Thoracic aorta (tissue), 2 donors: ENCODE results near the gene MORN2. TPM values are rescaled to one million over a fixed set of nuclear protein-coding genes. Genes with fewer than 3 reads are reported as not detected.

Source experiments
- ATAC-seq: fragments of 150-250 bp; one replicate; pipeline ENCODE4 v1.8.0; 2017; ENCODE audit warnings: low read depth; ENCODE audit not compliant: insufficient number of reproducible peaks, low FRiP score
- DNase-seq: peaks from one replicate; pipeline ENCODE4 v3.0.0-alpha.2; 2020; ENCODE audit warnings: low spot score
- H3K27ac ChIP-seq, 2 donors: fragments of 200-600 bp; sonication (generic); 1 replicate in 1 of 2; 2 replicates in 1 of 2; pipeline ENCODE4 v1.5.1; 2016; ENCODE audit warnings: mild to moderate bottlenecking in 2 of 2, moderate library complexity in 2 of 2
- H3K27me3 ChIP-seq: fragments of 200-600 bp; sonication (generic); replicated peaks from 2 replicates; pipeline ENCODE4 v1.6.0; 2016; ENCODE audit warnings: mild to moderate bottlenecking; ENCODE audit not compliant: insufficient read depth
- H3K36me3 ChIP-seq: fragments of 200-600 bp; sonication (generic); one replicate; pipeline ENCODE4 v1.5.1; 2016
- H3K4me1 ChIP-seq, 2 donors: fragments of 200-600 bp; sonication (generic); 1 replicate in 1 of 2; 2 replicates in 1 of 2; pipeline versions ENCODE4 v1.5.1 to v1.6.0; 2016; ENCODE audit warnings: low read depth in 2 of 2, mild to moderate bottlenecking in 1 of 2; ENCODE audit not compliant: control insufficient read depth in 1 of 2
- H3K4me3 ChIP-seq: fragments of 200-600 bp; sonication (generic); 2 replicates; pipeline ENCODE4 v1.5.1; 2016; ENCODE audit warnings: mild to moderate bottlenecking
- H3K9me3 ChIP-seq: fragments of 200-600 bp; sonication (generic); 2 replicates; pipeline ENCODE4 v1.5.1; 2016
- CTCF ChIP-seq: fragments of 200-600 bp; sonication (generic); IDR thresholded peaks from one replicate; pipeline ENCODE4 v1.5.1; 2019; ENCODE audit warnings: antibody characterized with exemption
- total RNA-seq, 2 donors: library from RNA; depleted of rRNA; stranded (reverse); fragments of >200 nt; gene quantifications; one replicate each; pipeline versions ENCODE4 v1.1.0 to v1.2.3, GENCODE V29; 2016

The MORN2 gene
- total RNA-seq, 2 donors from 2014 or later = 3.4 to 15.5 TPM

GRCh38 chr2:38889045-38889444, 13.3 kb downstream of the MORN2 start:
- Histone ChIP-seq H3K27ac (no peak overlapping the region), H3K4me3 (no peak overlapping the region), H3K4me1 (no peaks in the 10 kb centered on the region), H3K9me3 (no peaks in the 10 kb centered on the region), H3K36me3 (no peaks in the 10 kb centered on the region), H3K27me3 (no peaks in the 10 kb centered on the region)
- ATAC-seq (no peak), DNase-seq (no peak)
- no peak for TF ChIP-seq CTCF

- no peaks in the 10 kb centered on the region for H3K36me3 ChIP-seq
- no peaks in the 10 kb centered on the region for H3K9me3 ChIP-seq
- no peak within 1 kb of the TSS for H3K27ac ChIP-seq
- H3K4me1 ChIP-seq = no peaks in the 10 kb centered on the region
- no peak within 1 kb of the TSS for H3K4me3 ChIP-seq
- TF ChIP-seq CTCF = no peak
- ATAC-seq (no peak), DNase-seq (no peak)
- H3K27me3 ChIP-seq = no peaks in the 10 kb centered on the region
Observed at GRCh38 chr2:38889575-38889974, 13.8 kb downstream of the MORN2 start, which contains the start of gene ARHGEF33. Gene ARHGEF33, plus strand, starts transcription at chr2:38889875. Its CDS starts 29,573 bp downstream, at chr2:38919448.

- H3K4me1 ChIP-seq = no peaks in the 10 kb centered on the region
- DNase-seq = no peak
- ATAC-seq = no peak
Observed at GRCh38 chr2:38892819-38893218, 17.0 kb downstream of the MORN2 start.

GRCh38 chr2:38898256-38898655, 22.5 kb downstream of the MORN2 start:
- no peak for ATAC-seq
- Histone ChIP-seq H3K4me3 (no peak overlapping the region), H3K36me3 (no peaks in the 10 kb centered on the region), H3K27me3 (no peaks in the 10 kb centered on the region), H3K27ac (no peak overlapping the region), H3K9me3 (no peaks in the 10 kb centered on the region), H3K4me1 (no peaks in the 10 kb centered on the region)
- DNase-seq = no peak
- no peak for TF ChIP-seq CTCF

More at GRCh38 chr2:38892819-38893218, 17.0 kb downstream of the MORN2 start:
- Histone ChIP-seq H3K9me3 (no peaks in the 10 kb centered on the region), H3K36me3 (no peaks in the 10 kb centered on the region), H3K27me3 (no peaks in the 10 kb centered on the region), H3K27ac (no peak overlapping the region), H3K4me3 (no peak overlapping the region)
- no peak for TF ChIP-seq CTCF

- no peaks in the 10 kb centered on the region for H3K4me1 ChIP-seq
- H3K27me3 ChIP-seq = no peaks in the 10 kb centered on the region
- no peak for DNase-seq
- no peak overlapping the region for H3K27ac ChIP-seq
- ATAC-seq = no peak
- no peak for TF ChIP-seq CTCF
- no peaks in the 10 kb centered on the region for H3K36me3 ChIP-seq
- H3K9me3 ChIP-seq = no peaks in the 10 kb centered on the region
- H3K4me3 ChIP-seq = no peak overlapping the region
Observed at GRCh38 chr2:38900726-38901125, 24.9 kb downstream of the MORN2 start.
